Karpas-422 (cell line): ENCODE data around the gene CBX4. TPM values are rescaled to one million over a fixed set of nuclear protein-coding genes. Genes with fewer than 3 reads are reported as not detected.

Source experiments
- DNase-seq: peaks from one replicate; pipeline ENCODE4 v3.0.0-alpha.2; 2015
- H2AFZ ChIP-seq: fragments of 200-600 bp; sonication (generic); 2 replicates; pipeline ENCODE4 v1.6.1; 2014; ENCODE audit warnings: antibody characterized with exemption, low read length, mixed read lengths
- H3K27ac ChIP-seq: fragments of 200-600 bp; sonication (generic); 2 replicates; pipeline ENCODE4 v1.5.1; 2014; ENCODE audit warnings: mild to moderate bottlenecking, low read length, moderate library complexity
- H3K27me3 ChIP-seq: fragments of 200-600 bp; sonication (generic); 2 replicates; pipeline ENCODE4 v1.6.1; 2014; ENCODE audit warnings: low read length, mixed read lengths
- H3K36me3 ChIP-seq: fragments of 200-600 bp; sonication (generic); 2 replicates; pipeline ENCODE4 v1.6.1; 2014; ENCODE audit warnings: low read length, mixed read lengths; ENCODE audit not compliant: insufficient read depth
- H3K4me1 ChIP-seq: fragments of 200-600 bp; sonication (generic); 2 replicates; pipeline ENCODE4 v1.6.1; 2014; ENCODE audit warnings: mild to moderate bottlenecking, low read length, mixed read lengths
- H3K4me2 ChIP-seq: fragments of 200-600 bp; sonication (generic); 2 replicates; pipeline ENCODE4 v1.6.1; 2014; ENCODE audit warnings: low read length, low read depth, mild to moderate bottlenecking; ENCODE audit not compliant: poor library complexity, severe bottlenecking
- H3K4me3 ChIP-seq: fragments of 200-600 bp; sonication (generic); 2 replicates; pipeline ENCODE4 v1.5.1; 2014; ENCODE audit warnings: mild to moderate bottlenecking, antibody characterized with exemption, low read length, mixed read lengths
- H3K79me2 ChIP-seq: fragments of 200-600 bp; sonication (generic); 2 replicates; pipeline ENCODE4 v1.6.1; 2014; ENCODE audit warnings: mild to moderate bottlenecking, low read length, mixed read lengths
- H3K9ac ChIP-seq: fragments of 200-600 bp; sonication (generic); 2 replicates; pipeline ENCODE4 v1.6.0; 2014; ENCODE audit warnings: low read length
- H3K9me2 ChIP-seq: fragments of 200-600 bp; sonication (generic), shearing (Covaris generic); replicated peaks from 2 replicates; pipeline ENCODE4 v1.6.0; 2014; ENCODE audit warnings: mild to moderate bottlenecking, low read length, moderate library complexity; ENCODE audit not compliant: insufficient read depth
- H3K9me3 ChIP-seq: fragments of 300-700, 200-600 bp; sonication (generic); 2 replicates; pipeline ENCODE4 v1.6.1; 2014; ENCODE audit warnings: low read length, mixed read lengths
- H4K20me1 ChIP-seq: fragments of 200-600 bp; sonication (generic); 2 replicates; pipeline ENCODE4 v1.6.1; 2014; ENCODE audit warnings: mild to moderate bottlenecking, antibody characterized with exemption, low read length, low read depth; ENCODE audit not compliant: insufficient read depth
- total RNA-seq: library from RNA; depleted of rRNA; stranded (reverse); fragments of >200 nt; shearing (Covaris generic); gene quantifications from 2 replicates; pipeline ENCODE4 v1.2.3, GENCODE V29; 2014; ENCODE audit warnings: low replicate concordance

Gene CBX4
- total RNA-seq, 1 experiment from 2014 or later, result 33.3 TPM

DNA sequence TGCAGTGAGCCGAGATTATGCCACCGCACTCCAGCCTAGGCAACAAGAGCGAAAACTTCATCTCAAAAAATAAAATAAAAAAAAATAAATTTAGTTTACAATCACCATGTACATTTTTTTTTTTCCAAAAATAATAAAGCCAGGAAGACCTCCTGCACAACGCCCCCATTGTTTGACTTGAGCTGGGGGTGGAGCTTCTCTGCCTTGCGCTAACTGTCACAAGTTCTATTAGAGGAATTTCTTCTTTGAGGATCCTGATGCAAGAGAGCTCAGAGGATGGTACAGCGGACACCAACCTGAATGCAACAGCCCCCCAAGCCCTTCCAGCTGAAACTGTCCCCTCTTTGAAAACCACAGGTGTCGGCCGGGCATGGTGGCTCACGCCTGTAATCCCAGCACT is 24.9 kb upstream of the CBX4 start:
- Histone ChIP-seq H3K4me2 (no peak overlapping the region), H3K4me1 (no peaks in the 10 kb centered on the region), H3K9ac (no peak overlapping the region), H3K9me2 (no peaks in the 10 kb centered on the region), H4K20me1 (no peaks in the 10 kb centered on the region; the same call in 1 of the 2 replicates), H3K4me3 (no peak overlapping the region), H3K27ac (no peak overlapping the region), H2AFZ (no peak overlapping the region), H3K36me3 (no peaks in the 10 kb centered on the region), H3K9me3 (no peaks in the 10 kb centered on the region), H3K79me2 (no peaks in the 10 kb centered on the region), H3K27me3 (no peaks in the 10 kb centered on the region)
- DNase-seq, result no peak

- no peaks in the 10 kb centered on the region for H3K27me3 ChIP-seq
- no peaks in the 10 kb centered on the region for H3K4me1 ChIP-seq
- H3K36me3 ChIP-seq, result no peaks in the 10 kb centered on the region
- no peak overlapping the region for H3K4me3 ChIP-seq
- no peaks in the 10 kb centered on the region for H3K9me3 ChIP-seq
- no peak overlapping the region for H3K27ac ChIP-seq
- no peak for DNase-seq
- H3K9me2 ChIP-seq, result no peaks in the 10 kb centered on the region
- H2AFZ ChIP-seq, result no peak overlapping the region
- H3K4me2 ChIP-seq, result no peak overlapping the region
- no peaks in the 10 kb centered on the region; the same call in 1 of the 2 replicates for H4K20me1 ChIP-seq
- H3K9ac ChIP-seq, result no peak overlapping the region
- H3K79me2 ChIP-seq, result no peaks in the 10 kb centered on the region
These were observed 23.7 kb upstream of the CBX4 start for GRCh38 chr17:79862771-79863440.

- Histone ChIP-seq H3K9me3 (no peaks in the 10 kb centered on the region), H2AFZ (no peak overlapping the region), H3K36me3 (no peaks in the 10 kb centered on the region), H3K27ac (no peak overlapping the region), H3K9ac (no peak overlapping the region), H4K20me1 (no peaks in the 10 kb centered on the region; the same call in 1 of the 2 replicates), H3K4me3 (no peak overlapping the region), H3K27me3 (no peaks in the 10 kb centered on the region), H3K9me2 (no peaks in the 10 kb centered on the region), H3K4me2 (no peak overlapping the region), H3K4me1 (no peaks in the 10 kb centered on the region), H3K79me2 (no peaks in the 10 kb centered on the region)
- DNase-seq, result no peak
These were observed 23.0 kb upstream of the CBX4 start for GRCh38 chr17:79862238-79862637.

GRCh38 chr17:79861413-79862216 is 22.4 kb upstream of the CBX4 start:
- Histone ChIP-seq H3K27me3 (no peaks in the 10 kb centered on the region), H3K4me2 (no peak overlapping the region), H3K27ac (no peak overlapping the region), H4K20me1 (no peaks in the 10 kb centered on the region; the same call in 1 of the 2 replicates), H2AFZ (no peak overlapping the region), H3K9me3 (no peaks in the 10 kb centered on the region), H3K4me1 (no peaks in the 10 kb centered on the region), H3K9me2 (no peaks in the 10 kb centered on the region), H3K79me2 (no peaks in the 10 kb centered on the region), H3K36me3 (no peaks in the 10 kb centered on the region), H3K4me3 (no peak overlapping the region), H3K9ac (no peak overlapping the region)
- DNase-seq, result no peak

GRCh38 chr17:79859676-79860615 is 20.7 kb upstream of the CBX4 start:
- no peaks in the 10 kb centered on the region for H3K4me1 ChIP-seq
- no peak overlapping the region for H3K4me3 ChIP-seq
- H3K79me2 ChIP-seq, result no peaks in the 10 kb centered on the region
- no peaks in the 10 kb centered on the region for H3K9me3 ChIP-seq
- no peaks in the 10 kb centered on the region; the same call in 1 of the 2 replicates for H4K20me1 ChIP-seq
- H3K27ac ChIP-seq, result no peak overlapping the region
- no peaks in the 10 kb centered on the region for H3K27me3 ChIP-seq
- no peak for DNase-seq
- H3K36me3 ChIP-seq, result no peaks in the 10 kb centered on the region
- H2AFZ ChIP-seq, result no peak overlapping the region
- no peak overlapping the region for H3K9ac ChIP-seq
- no peaks in the 10 kb centered on the region for H3K9me2 ChIP-seq
- H3K4me2 ChIP-seq, result no peak overlapping the region

DNA sequence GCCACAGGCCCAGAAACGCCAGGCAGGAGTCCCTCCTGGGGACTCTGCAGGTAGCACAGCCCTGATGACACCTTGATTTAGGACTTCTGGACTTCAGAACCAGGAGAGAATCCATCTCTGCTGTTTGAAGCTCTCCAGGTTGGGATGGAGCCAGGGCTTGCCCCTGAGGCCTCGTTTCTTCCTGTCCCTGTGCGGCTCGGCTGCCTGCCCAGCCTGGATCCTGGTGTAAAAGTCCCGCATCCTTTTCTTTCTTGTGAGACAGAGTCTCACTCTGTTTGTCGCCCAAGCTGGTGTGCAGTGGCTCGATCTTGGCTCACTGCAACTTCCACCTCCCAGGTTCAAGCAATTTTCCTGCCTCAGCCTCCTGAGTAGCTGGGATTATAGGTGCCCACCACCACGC is 17.9 kb upstream of the CBX4 start:
- H4K20me1 ChIP-seq, result no peaks in the 10 kb centered on the region; the same call in 1 of the 2 replicates
- H3K9ac ChIP-seq, result no peak overlapping the region
- no peaks in the 10 kb centered on the region for H3K79me2 ChIP-seq
- no peak overlapping the region for H3K27ac ChIP-seq
- H3K9me2 ChIP-seq, result no peaks in the 10 kb centered on the region
- H3K4me2 ChIP-seq, result no peak overlapping the region
- no peak overlapping the region for H2AFZ ChIP-seq
- H3K9me3 ChIP-seq, result no peaks in the 10 kb centered on the region
- peaks cover 3% of the 10 kb centered on the region; the same call in 1 of the 2 replicates for H3K4me1 ChIP-seq
- no peak overlapping the region for H3K4me3 ChIP-seq
- DNase-seq, result no peak
- H3K27me3 ChIP-seq, result no peaks in the 10 kb centered on the region
- H3K36me3 ChIP-seq, result no peaks in the 10 kb centered on the region

GRCh38 chr17:79855331-79856124 is 16.3 kb upstream of the CBX4 start:
- Histone ChIP-seq H4K20me1 (no peaks in the 10 kb centered on the region), H3K27me3 (no peaks in the 10 kb centered on the region), H3K79me2 (no peaks in the 10 kb centered on the region), H3K4me2 (no peak overlapping the region), H3K9me2 (no peaks in the 10 kb centered on the region), H3K9me3 (no peaks in the 10 kb centered on the region), H3K4me1 (peaks cover 3% of the 10 kb centered on the region; the same call in 1 of the 2 replicates), H3K9ac (no peak overlapping the region), H3K36me3 (no peaks in the 10 kb centered on the region), H2AFZ (no peak overlapping the region), H3K4me3 (no peak overlapping the region), H3K27ac (no peak overlapping the region)
- DNase-seq, result no peak
